GM18502 (cell line): ENCODE data around the gene DNAJB12.
A peak's percentile ranks its signal among the peaks of the same experiment; 100 is the strongest.
"Not testable (repeated sequence)": the region's sequence is repeated elsewhere in the genome, so short reads cannot be mapped to it uniquely, and the experiment has no call there.

Experiments used
- ATAC-seq: cut with Tn5 transposase; IDR thresholded peaks from one replicate; pipeline ENCODE4 v1.9.1; 2021; ENCODE audit warnings: mild to moderate bottlenecking; ENCODE audit not compliant: unreplicated experiment, poor library complexity

Gene DNAJB12

GRCh38 chr10:72355214-72355555, 466 bp upstream of the DNAJB12 start:
- ATAC-seq, result no peak

- peak; percentile 17 for ATAC-seq
Measured at GRCh38 chr10:72353965-72354355, 759 bp downstream of the DNAJB12 start.

- no peak for ATAC-seq
Measured at GRCh38 chr10:72353028-72353964, 1.4 kb downstream of the DNAJB12 start.

- no peak for ATAC-seq
Measured at GRCh38 chr10:72351479-72351878, 3.2 kb downstream of the DNAJB12 start.

- ATAC-seq, result no peak
Measured at GRCh38 chr10:72349438-72349837, 5.3 kb downstream of the DNAJB12 start.

- no peak for ATAC-seq
Measured at GRCh38 chr10:72348282-72348681, 6.4 kb downstream of the DNAJB12 start.

GRCh38 chr10:72346117-72346516, 8.6 kb downstream of the DNAJB12 start:
- ATAC-seq, result not testable (repeated sequence)

- no peak for ATAC-seq
Measured at GRCh38 chr10:72344932-72345331, 9.8 kb downstream of the DNAJB12 start.

- no peak for ATAC-seq
Measured at GRCh38 chr10:72342911-72343310, 11.8 kb downstream of the DNAJB12 start.

GRCh38 chr10:72340510-72341261, 14.0 kb downstream of the DNAJB12 start:
- no peak for ATAC-seq

- ATAC-seq, result no peak
Measured at GRCh38 chr10:72338180-72338579, 16.5 kb downstream of the DNAJB12 start.

- ATAC-seq, result no peak
Measured at GRCh38 chr10:72337722-72338121, 17.0 kb downstream of the DNAJB12 start.

GRCh38 chr10:72337039-72337629, 17.6 kb downstream of the DNAJB12 start:
- no peak for ATAC-seq

- ATAC-seq, result no peak
Measured at GRCh38 chr10:72336259-72337038, 18.3 kb downstream of the DNAJB12 start.

- peak; percentile 44 for ATAC-seq
Measured at GRCh38 chr10:72335394-72336258, 19.1 kb downstream of the DNAJB12 start.

GRCh38 chr10:72334825-72335393, 19.8 kb downstream of the DNAJB12 start:
- ATAC-seq, result peak; percentile 75

GRCh38 chr10:72334196-72334824, 20.4 kb downstream of the DNAJB12 start:
- peak; percentile 1 for ATAC-seq

- no peak for ATAC-seq
Measured at GRCh38 chr10:72333112-72334015, 21.4 kb downstream of the DNAJB12 start.
